Stimulated activated CD4-positive, alpha-beta T cell treated with anti-CD3 and anti-CD28 coated beads, Interleukin-1b, Interleukin-23, amount 100 ng/mL, for 48 hours (primary cell): ENCODE measurements around the gene HOXB2.
"Not testable (repeated sequence)": the region's sequence is repeated elsewhere in the genome, so short reads cannot be mapped to it uniquely, and the experiment has no call there.

Source experiments
- DNase-seq: peaks from one replicate; pipeline ENCODE4 v3.0.0-alpha.2; 2020

Gene HOXB2

GRCh38 chr17:48513097-48513496 is 31.8 kb downstream of the HOXB2 start:
- no peak for DNase-seq

DNA sequence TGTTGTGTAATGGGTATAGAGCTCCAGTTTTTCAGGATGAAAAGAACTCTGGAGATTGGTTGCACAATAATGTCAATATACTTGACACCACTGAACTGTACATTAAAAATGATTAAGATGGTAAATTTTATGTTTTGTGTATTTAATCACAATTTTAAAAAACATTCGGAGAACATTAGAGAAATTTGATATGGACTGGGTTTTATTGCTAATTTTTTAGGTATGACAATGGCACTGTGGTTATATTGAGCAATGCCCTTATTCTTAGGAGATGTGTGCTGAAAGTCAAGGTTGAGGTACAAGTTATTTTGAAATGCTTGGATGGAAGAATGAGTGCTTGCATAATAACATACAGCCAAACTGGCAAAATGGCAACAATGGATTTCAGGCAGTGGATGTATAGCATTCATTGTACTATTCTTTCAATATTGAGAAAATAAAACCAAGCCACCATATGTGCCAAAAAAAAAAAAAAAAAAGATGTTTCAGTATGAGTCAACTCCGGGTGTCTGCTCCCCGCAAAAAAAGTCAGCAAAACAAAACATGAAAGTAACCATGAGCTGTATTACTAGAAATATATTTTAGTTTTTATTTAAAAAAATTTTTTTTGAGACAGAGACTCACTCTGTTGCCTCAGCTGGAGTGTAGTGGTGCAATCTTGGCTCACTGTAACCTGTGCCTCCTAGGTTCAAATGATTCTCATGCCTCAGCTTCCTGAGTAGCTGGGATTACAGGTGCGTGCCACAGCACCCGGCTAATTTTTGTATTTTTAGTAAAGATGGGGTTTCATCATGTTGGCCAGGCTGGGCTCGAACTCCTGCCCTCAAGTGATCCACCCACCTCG is 33.9 kb downstream of the HOXB2 start:
- no peak for DNase-seq

DNA sequence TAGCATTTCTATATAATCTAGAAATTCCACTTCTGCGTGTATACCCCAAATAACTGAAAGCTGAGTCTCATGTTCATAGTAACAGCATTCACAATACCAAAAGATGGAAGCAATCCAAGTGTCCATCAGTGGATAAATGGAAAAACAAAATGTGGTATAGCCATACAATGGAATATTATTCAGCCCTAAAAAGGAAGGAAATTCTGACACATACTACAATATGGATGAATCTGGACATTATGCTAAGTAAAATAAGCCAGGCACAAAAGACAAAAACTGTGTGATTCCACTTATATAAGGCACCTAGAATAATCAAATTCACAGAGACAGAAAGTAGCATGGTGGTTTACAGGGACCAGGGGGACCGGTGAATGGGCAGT is 34.5 kb downstream of the HOXB2 start:
- no peak for DNase-seq

- DNase-seq, result not testable (repeated sequence)
Observed at GRCh38 chr17:48509708-48510107, 35.2 kb downstream of the HOXB2 start.

DNA sequence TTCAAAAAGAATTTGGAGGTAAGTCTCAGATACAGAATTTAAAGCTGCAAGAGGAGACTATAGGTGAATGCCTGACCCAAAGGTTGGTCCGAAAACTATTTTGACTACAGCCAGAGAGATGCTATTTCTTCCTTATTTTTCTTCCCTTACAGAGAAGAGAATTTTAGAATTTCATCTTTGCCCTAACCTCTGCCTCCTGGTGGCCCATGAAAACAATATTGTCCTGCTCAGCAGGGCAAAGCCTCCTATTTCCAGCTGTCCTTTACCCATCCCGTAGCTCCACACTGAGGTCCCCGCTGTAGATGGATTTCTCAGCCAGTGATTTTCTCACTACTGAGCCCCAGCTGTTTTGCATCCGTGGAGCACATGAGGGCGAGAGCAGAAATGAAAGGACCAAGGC is 38.7 kb downstream of the HOXB2 start:
- DNase-seq, result no peak

DNA sequence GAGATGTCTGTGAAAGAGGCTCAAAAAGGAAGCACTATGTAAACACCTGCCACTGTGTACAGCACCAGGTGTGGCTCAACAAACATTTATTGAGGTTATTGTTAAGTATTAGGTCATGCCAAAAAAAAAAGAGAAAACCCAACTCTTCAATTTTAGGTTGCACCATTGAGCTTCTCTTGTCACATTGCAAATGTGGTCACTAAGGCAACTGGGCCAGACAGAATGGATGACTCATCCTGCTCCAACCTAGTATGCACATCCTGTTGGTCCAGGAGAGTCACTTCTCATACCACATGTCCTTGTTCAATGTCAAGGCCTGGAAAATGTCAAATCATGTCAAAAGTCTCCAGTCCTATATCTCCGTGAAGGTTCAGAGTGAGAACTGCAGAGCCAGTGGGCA is 39.1 kb downstream of the HOXB2 start:
- DNase-seq, result peak; percentile 46

DNA sequence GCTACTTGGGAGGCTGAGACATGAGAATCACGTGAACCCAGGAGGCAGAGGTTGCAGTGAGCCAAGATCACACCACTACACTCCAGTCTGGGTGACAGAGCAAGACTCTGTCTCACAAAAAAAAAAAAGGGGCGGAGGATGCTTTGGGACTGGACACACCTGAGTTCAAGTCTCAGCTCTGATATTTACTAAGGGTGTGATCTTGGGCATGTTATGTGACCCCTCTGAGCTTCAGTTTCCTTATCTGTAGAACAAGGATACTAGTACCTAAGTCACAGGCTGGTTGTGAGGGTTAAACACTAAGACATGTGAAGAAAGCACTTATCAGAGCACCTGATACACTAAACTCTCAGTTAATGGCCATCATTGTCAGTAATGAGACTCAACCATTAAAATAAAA is 40.0 kb downstream of the HOXB2 start:
- DNase-seq, result no peak

- DNase-seq, result no peak
Observed at GRCh38 chr17:48503747-48504146, 41.2 kb downstream of the HOXB2 start.

DNA sequence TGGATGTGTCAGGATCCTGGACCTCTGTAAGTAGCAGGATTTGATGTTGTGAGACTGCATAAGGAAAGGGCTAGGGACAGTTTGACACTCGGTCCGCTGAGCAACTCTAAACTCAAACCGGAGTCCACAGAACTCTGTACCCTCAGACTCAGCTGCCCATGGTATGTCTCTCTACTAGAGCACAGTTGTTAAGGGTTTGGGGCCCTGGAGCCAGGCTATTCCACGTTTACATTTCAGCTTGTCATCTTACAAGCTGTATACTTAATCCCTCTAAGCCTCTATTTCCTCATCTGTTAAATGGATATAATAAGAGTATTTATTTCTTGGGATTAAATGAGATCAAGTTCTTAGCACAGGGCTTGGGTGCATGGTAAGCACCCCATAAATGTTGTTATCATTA is 42.0 kb downstream of the HOXB2 start:
- no peak for DNase-seq

DNA sequence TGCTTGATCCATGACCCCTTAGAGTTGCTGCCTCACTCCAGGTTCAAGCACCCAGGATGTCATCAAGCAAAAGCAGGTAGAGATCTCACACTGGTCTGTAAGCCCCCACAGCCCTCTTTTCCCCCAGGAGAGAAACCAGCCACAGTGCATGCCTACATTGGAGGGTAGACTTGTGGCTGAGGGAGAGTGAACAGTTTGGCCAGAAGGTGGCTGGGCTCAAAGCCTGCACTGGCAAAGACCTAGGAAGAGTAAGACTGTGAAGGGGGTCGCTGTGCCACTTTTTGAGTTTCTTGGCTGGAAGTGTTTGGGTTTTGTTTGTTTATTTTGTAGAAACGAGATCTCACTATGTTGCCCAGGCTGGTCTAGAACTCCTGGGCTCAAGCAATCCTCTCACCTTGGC is 42.6 kb downstream of the HOXB2 start:
- no peak for DNase-seq

GRCh38 chr17:48500435-48501426 is 44.2 kb downstream of the HOXB2 start:
- DNase-seq, result no peak

- no peak for DNase-seq
Observed at GRCh38 chr17:48499735-48500434, 45.0 kb downstream of the HOXB2 start.

- no peak for DNase-seq
Observed at GRCh38 chr17:48499248-48499647, 45.7 kb downstream of the HOXB2 start.

GRCh38 chr17:48498164-48498850 is 46.6 kb downstream of the HOXB2 start:
- no peak for DNase-seq

GRCh38 chr17:48497103-48497502 is 47.8 kb downstream of the HOXB2 start:
- no peak for DNase-seq

GRCh38 chr17:48494335-48494734 is 50.6 kb downstream of the HOXB2 start:
- no peak for DNase-seq
